CD14-positive monocyte (primary cell): Measurements from ENCODE around the gene MMP24. TPM values are rescaled to one million over a fixed set of nuclear protein-coding genes. Genes with fewer than 3 reads are reported as not detected.

Experiments
- DNase-seq, 3 donors: peaks; one replicate each; pipeline ENCODE4 v3.0.0-alpha.2; 2011 to 2022
- H2AFZ ChIP-seq: 2 replicates; pipeline ENCODE4 v1.6.0; 2012; ENCODE audit warnings: mild to moderate bottlenecking, low read depth, low read length, inconsistent platforms; ENCODE audit not compliant: insufficient read depth, poor library complexity, severe bottlenecking
- H3K27ac ChIP-seq, 2 donors: 1 replicate in 1 of 2; 2 replicates in 1 of 2; pipeline ENCODE4 v1.5.1; 2012 to 2013; ENCODE audit warnings: low read length in 2 of 2, control low read depth in 1 of 2, inconsistent platforms in 1 of 2, low read depth in 1 of 2, mild to moderate bottlenecking in 1 of 2
- H3K27me3 ChIP-seq, 2 donors: one replicate each; pipeline versions ENCODE4 v1.6.0 to v1.6.1; 2011 to 2013; ENCODE audit warnings: low read length in 2 of 2; ENCODE audit not compliant: control insufficient read depth in 2 of 2, insufficient read depth in 2 of 2
- H3K36me3 ChIP-seq, 2 donors: replicated peaks in 1 of 2; 1 replicate in 1 of 2; 2 replicates in 1 of 2; pipeline versions ENCODE4 v1.5.1 to v1.6.1; 2012 to 2013; ENCODE audit warnings: low read length in 2 of 2, control low read depth in 1 of 2, inconsistent platforms in 1 of 2, mild to moderate bottlenecking in 1 of 2; ENCODE audit not compliant: insufficient read depth in 2 of 2, control insufficient read depth in 1 of 2
- H3K4me1 ChIP-seq, 2 donors: 1 replicate in 1 of 2; 2 replicates in 1 of 2; pipeline versions ENCODE4 v1.5.1 to v1.6.1; 2012 to 2013; ENCODE audit warnings: low read length in 2 of 2, control low read depth in 1 of 2, inconsistent platforms in 1 of 2, mild to moderate bottlenecking in 1 of 2, moderate library complexity in 1 of 2; ENCODE audit not compliant: insufficient read depth in 2 of 2, control insufficient read depth in 1 of 2
- H3K4me2 ChIP-seq: replicated peaks from 2 replicates; pipeline ENCODE3; 2012; ENCODE audit warnings: low read length, moderate library complexity, mild to moderate bottlenecking; ENCODE audit not compliant: poor library complexity, severe bottlenecking; ENCODE audit errors: extremely low read depth
- H3K4me3 ChIP-seq, 3 experiments: fragments of 200-600 bp in 1 of 3; sonication (generic) in 1 of 3; replicated peaks in 1 of 3; 1 replicate in 2 of 3; 2 replicates in 1 of 3; pipeline ENCODE4 v1.5.1; 2011 to 2013; ENCODE audit warnings: low read length in 3 of 3, mild to moderate bottlenecking in 3 of 3, control low read depth in 2 of 3, low read depth in 2 of 3, inconsistent platforms in 1 of 3, moderate library complexity in 1 of 3
- H3K79me2 ChIP-seq: 2 replicates; pipeline ENCODE4 v1.6.0; 2012; ENCODE audit warnings: mild to moderate bottlenecking, control low read depth, inconsistent platforms, low read length, moderate library complexity; ENCODE audit not compliant: insufficient read depth
- H3K9ac ChIP-seq: 2 replicates; pipeline ENCODE4 v1.6.0; 2017; ENCODE audit warnings: low read length, mild to moderate bottlenecking; ENCODE audit not compliant: insufficient read depth, poor library complexity, severe bottlenecking
- H3K9me3 ChIP-seq, 2 donors: replicated peaks in 1 of 2; 1 replicate in 1 of 2; 2 replicates in 1 of 2; pipeline versions ENCODE4 v1.5.1 to v1.6.1; 2012 to 2013; ENCODE audit warnings: low read length in 2 of 2, control low read depth in 1 of 2; ENCODE audit not compliant: control insufficient read depth in 1 of 2, insufficient read depth in 1 of 2
- H4K20me1 ChIP-seq: 2 replicates; pipeline ENCODE4 v1.6.0; 2012; ENCODE audit warnings: mild to moderate bottlenecking, low read length, control low read depth, moderate library complexity; ENCODE audit not compliant: insufficient read depth
- H3K27ac Mint-ChIP-seq, 7 donors: one replicate each; pipeline ENCODE4 v1.8.0; 2020; ENCODE audit warnings: mild to moderate bottlenecking in 7 of 7, mixed read lengths in 7 of 7, moderate library complexity in 6 of 7, inconsistent platforms in 2 of 7
- H3K27me3 Mint-ChIP-seq, 3 donors: one replicate each; pipeline ENCODE4 v1.8.0; 2021 to 2022; ENCODE audit warnings: low read depth in 3 of 3, mild to moderate bottlenecking in 3 of 3, mixed read lengths in 3 of 3, moderate library complexity in 3 of 3, inconsistent platforms in 1 of 3
- H3K36me3 Mint-ChIP-seq, 2 donors: one replicate each; pipeline ENCODE4 v1.8.0; 2020; ENCODE audit warnings: mixed read lengths in 2 of 2, inconsistent platforms in 1 of 2, mild to moderate bottlenecking in 1 of 2
- H3K4me1 Mint-ChIP-seq: one replicate; pipeline ENCODE4 v1.8.0; 2020; ENCODE audit warnings: mild to moderate bottlenecking, mixed read lengths
- H3K4me3 Mint-ChIP-seq, 2 donors: one replicate each; pipeline ENCODE4 v1.8.0; 2020; ENCODE audit warnings: mild to moderate bottlenecking in 2 of 2, mixed read lengths in 2 of 2, moderate library complexity in 1 of 2
- H3K9me3 Mint-ChIP-seq, 7 donors: one replicate each; pipeline ENCODE4 v1.8.0; 2020 to 2022; ENCODE audit warnings: mixed read lengths in 7 of 7, mild to moderate bottlenecking in 6 of 7, moderate library complexity in 6 of 7, inconsistent platforms in 2 of 7
- CTCF ChIP-seq: fragments of 200-600 bp; IDR thresholded peaks from one replicate; pipeline ENCODE4 v1.8.0; 2022; ENCODE audit warnings: antibody characterized with exemption, mild to moderate bottlenecking
- WGBS: methylation state at CpG from one replicate; pipeline ENCODE4 v1.1.5; 2013; ENCODE audit warnings: missing lambda C conversion rate; ENCODE audit not compliant: insufficient coverage; 5-methylcytosine and 5-hydroxymethylcytosine counted together
- intact Hi-C, 2 donors: fragments of 100-400 bp; cut with micrococcal nuclease; formaldehyde crosslinking; loops; one replicate each; pipeline versions ENCODE4 v1.15.0 to v1.15.1; 2023
- polyA plus RNA-seq, 3 donors: library from polyadenylated mRNA; depleted of rRNA in 1 of 3; unstranded in 2 of 3; stranded (reverse) in 1 of 3; fragments of 300-500 nt in 2 of 3; fragments of >200 nt in 1 of 3; fragmentation: Illumina TruSeq in 2 of 3; gene quantifications; 1 replicate in 2 of 3; 2 replicates in 1 of 3; pipeline ENCODE4 v1.2.3, GENCODE V29; 2012 to 2021

Gene MMP24
- polyA plus RNA-seq, 3 donors: 0.14 TPM; not detected in 2

- H3K4me3 ChIP-seq: no peak overlapping the region
- H2AFZ ChIP-seq: no peak overlapping the region
- peaks cover 4 to 7% (median 5%) of the 10 kb centered on the region in 3 donors for H3K27me3 Mint-ChIP-seq
- no peak overlapping the region for H3K27ac Mint-ChIP-seq
- no peak overlapping the region for H3K4me2 ChIP-seq
- no peak overlapping the region for H3K4me3 Mint-ChIP-seq
- H3K4me1 ChIP-seq: no peaks in the 10 kb centered on the region
- H3K27me3 ChIP-seq: no peaks in the 10 kb centered on the region
- H3K27ac ChIP-seq: no peak overlapping the region
- intact Hi-C loops: no loop called here
- no peak overlapping the region for H3K9ac ChIP-seq
- no peak for TF ChIP-seq CTCF
- peaks cover 7% of the 10 kb centered on the region for H3K4me1 Mint-ChIP-seq
- no peaks in the 10 kb centered on the region for H4K20me1 ChIP-seq
- no peak for DNase-seq
- no peaks in the 10 kb centered on the region for H3K36me3 Mint-ChIP-seq
- H3K9me3 Mint-ChIP-seq: peaks cover 0 to 3% (median 0%) of the 10 kb centered on the region in 7 donors
- no peaks in the 10 kb centered on the region for H3K9me3 ChIP-seq
- H3K79me2 ChIP-seq: no peaks in the 10 kb centered on the region
- WGBS: 94% methylated on average over 7 of the region's 8 CpGs
- no peaks in the 10 kb centered on the region for H3K36me3 ChIP-seq
Measured at GRCh38 chr20:35295674-35296073, 69.2 kb downstream of the MMP24 start.

- no peaks in the 10 kb centered on the region for H3K36me3 Mint-ChIP-seq
- no peaks in the 10 kb centered on the region for H3K36me3 ChIP-seq
- H3K9me3 Mint-ChIP-seq: peaks cover 0 to 3% (median 0%) of the 10 kb centered on the region in 7 donors
- intact Hi-C loops: no loop called here
- H3K4me3 Mint-ChIP-seq: no peak overlapping the region
- no peak overlapping the region for H3K4me2 ChIP-seq
- H2AFZ ChIP-seq: no peak overlapping the region
- H3K27ac ChIP-seq: no peak overlapping the region
- no peak for TF ChIP-seq CTCF
- no peak overlapping the region for H3K27ac Mint-ChIP-seq
- DNase-seq: no peak
- H3K9me3 ChIP-seq: no peaks in the 10 kb centered on the region
- peaks cover 7% of the 10 kb centered on the region for H3K4me1 Mint-ChIP-seq
- H4K20me1 ChIP-seq: no peaks in the 10 kb centered on the region
- WGBS: 84% methylated on average over 6 of the region's 9 CpGs
- H3K79me2 ChIP-seq: no peaks in the 10 kb centered on the region
- peaks cover 4 to 8% (median 5%) of the 10 kb centered on the region in 3 donors for H3K27me3 Mint-ChIP-seq
- H3K27me3 ChIP-seq: no peaks in the 10 kb centered on the region
- H3K9ac ChIP-seq: no peak overlapping the region
- no peaks in the 10 kb centered on the region for H3K4me1 ChIP-seq
- H3K4me3 ChIP-seq: no peak overlapping the region
Measured at GRCh38 chr20:35296101-35296554, 69.6 kb downstream of the MMP24 start.
